Bronchial epithelial cell (primary cell): ENCODE data around the gene PANK1. TPM values are rescaled to one million over a fixed set of nuclear protein-coding genes. Genes with fewer than 3 reads are reported as not detected.
"Not testable (repeated sequence)": the region's sequence is repeated elsewhere in the genome, so short reads cannot be mapped to it uniquely, and the experiment has no call there.

Experiments
- DNase-seq: peaks from one replicate; pipeline ENCODE4 v3.0.0-alpha.2; 2010; ENCODE audit warnings: low read depth
- FAIRE-seq: peaks from 2 replicates; lab custom pipeline; 2011; peaks lifted over from hg19 to GRCh38; lab: Jason Lieb, UNC
- H3K27me3 ChIP-seq: 2 replicates; pipeline ENCODE4 v1.5.1; 2011; ENCODE audit warnings: low read length; ENCODE audit not compliant: control insufficient read depth, insufficient read depth
- H3K36me3 ChIP-seq: 2 replicates; pipeline ENCODE4 v1.5.1; 2011; ENCODE audit warnings: low read length; ENCODE audit not compliant: control insufficient read depth, insufficient read depth
- H3K4me3 ChIP-seq: 2 replicates; pipeline ENCODE4 v1.5.1; 2011; ENCODE audit warnings: mild to moderate bottlenecking, low read depth, low read length, control low read depth
- CTCF ChIP-seq: IDR thresholded peaks from 2 replicates; pipeline ENCODE4 v1.5.1; 2011; ENCODE audit warnings: mild to moderate bottlenecking, moderate library complexity, low read length, control low read depth, inconsistent platforms; ENCODE audit not compliant: insufficient read depth, severe bottlenecking
- total RNA-seq: library from RNA; depleted of rRNA; stranded (reverse); fragments of >200 nt; gene quantifications from 2 replicates; pipeline ENCODE4 v1.2.1, GENCODE V29; 2014

PANK1 gene
- total RNA-seq, 1 donor from 2014 or later: 8.4 TPM

DNA sequence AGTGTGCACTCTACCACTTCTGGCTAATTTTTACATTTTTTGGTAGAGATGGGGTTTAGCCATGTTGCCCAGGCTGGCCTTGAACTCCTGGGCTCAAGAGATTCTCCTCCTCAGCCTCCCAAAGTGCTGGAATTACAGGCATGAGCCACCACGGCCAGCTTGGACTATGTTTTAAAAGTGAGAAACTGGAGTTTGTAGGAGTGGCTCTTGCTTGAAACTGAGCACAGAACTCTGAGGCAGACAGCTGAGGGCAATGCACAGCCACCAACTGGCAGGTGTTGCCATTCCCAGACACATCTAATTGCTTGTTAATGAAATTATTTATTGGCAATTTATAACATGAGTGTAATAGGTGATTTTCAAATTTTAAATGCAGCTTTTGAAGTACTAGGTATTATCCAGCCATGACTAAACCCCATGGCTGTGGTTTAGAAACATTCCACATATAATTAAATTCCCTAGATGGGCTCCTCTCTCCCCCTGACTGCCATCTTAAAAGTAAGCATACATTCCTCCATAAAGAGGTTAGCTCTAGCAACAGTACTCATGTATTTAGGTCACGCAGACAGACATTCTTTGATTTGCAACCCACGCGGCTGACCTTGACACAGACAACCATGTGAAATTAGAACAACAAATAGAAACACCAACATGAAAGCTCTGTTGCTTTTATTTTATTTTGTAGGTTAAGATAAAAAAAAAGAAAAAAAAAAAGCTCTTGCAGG, 19.8 kb downstream of the PANK1 start:
- no peak for FAIRE-seq
- DNase-seq: no peak
- no peaks in the 10 kb centered on the region for H3K27me3 ChIP-seq
- no peaks in the 10 kb centered on the region for H3K36me3 ChIP-seq
- no peak for TF ChIP-seq CTCF
- no peak overlapping the region for H3K4me3 ChIP-seq

DNA sequence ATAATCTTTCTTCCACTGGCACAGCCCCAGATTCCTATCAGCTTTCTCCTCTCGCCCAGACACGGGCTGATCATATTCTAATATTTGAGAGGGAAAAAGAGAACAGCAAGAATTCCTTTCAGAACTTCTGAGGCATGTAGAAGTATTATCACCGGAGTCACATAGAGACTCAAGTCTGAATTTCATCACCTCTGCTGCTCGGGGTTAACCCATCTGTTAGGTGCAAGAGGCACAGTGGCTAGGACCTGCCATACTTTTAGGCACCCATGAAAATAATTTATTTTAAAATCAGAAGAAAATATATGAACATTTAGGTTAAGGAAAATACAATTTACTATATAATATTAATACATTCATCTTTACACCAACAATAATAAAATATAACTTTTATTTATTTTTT, 21.0 kb downstream of the PANK1 start:
- H3K4me3 ChIP-seq: no peak overlapping the region
- TF ChIP-seq CTCF: no peak
- no peaks in the 10 kb centered on the region for H3K36me3 ChIP-seq
- no peaks in the 10 kb centered on the region for H3K27me3 ChIP-seq
- no peak for DNase-seq
- FAIRE-seq: no peak

DNA sequence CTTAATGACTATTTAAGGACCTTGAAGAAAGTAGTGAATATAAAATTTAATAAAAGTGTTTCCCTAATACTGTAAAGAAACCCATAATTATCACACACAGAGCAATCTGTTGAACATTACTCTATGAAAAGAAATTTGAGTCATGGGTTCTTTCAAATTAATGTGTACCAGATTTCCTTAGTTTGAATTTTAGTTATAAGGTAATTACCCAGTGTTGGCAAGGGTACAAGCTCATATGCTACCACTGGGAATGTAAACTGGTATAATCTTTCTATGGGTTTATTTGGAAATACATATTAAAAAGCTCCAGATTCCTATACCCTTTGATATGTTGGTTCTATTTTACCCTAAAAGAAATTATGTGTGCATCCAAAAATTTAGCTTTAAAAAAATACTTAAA, 22.9 kb downstream of the PANK1 start:
- TF ChIP-seq CTCF: no peak
- Histone ChIP-seq H3K4me3 (no peak overlapping the region), H3K36me3 (no peaks in the 10 kb centered on the region), H3K27me3 (no peaks in the 10 kb centered on the region)
- DNase-seq: no peak
- FAIRE-seq: no peak

DNA sequence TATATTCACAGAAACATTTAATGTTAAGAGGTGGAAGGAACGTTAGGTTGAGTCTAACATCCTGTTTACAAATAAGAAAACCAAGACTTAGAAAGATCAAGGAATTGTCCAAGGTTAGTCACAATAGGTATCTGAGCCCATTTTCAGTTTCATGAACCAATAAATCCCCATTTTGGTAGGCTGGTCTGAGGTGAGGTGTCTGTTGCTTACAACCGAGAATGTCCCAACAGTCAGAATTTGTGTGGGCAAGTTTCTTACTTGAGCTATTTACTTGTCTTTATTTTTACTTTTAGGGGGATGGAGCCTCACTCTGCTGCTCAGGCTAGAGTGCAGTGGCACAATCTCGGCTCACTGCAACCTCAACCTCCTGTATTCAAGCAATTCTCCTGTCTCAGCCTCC, 23.6 kb downstream of the PANK1 start:
- no peaks in the 10 kb centered on the region for H3K27me3 ChIP-seq
- FAIRE-seq: no peak

DNA sequence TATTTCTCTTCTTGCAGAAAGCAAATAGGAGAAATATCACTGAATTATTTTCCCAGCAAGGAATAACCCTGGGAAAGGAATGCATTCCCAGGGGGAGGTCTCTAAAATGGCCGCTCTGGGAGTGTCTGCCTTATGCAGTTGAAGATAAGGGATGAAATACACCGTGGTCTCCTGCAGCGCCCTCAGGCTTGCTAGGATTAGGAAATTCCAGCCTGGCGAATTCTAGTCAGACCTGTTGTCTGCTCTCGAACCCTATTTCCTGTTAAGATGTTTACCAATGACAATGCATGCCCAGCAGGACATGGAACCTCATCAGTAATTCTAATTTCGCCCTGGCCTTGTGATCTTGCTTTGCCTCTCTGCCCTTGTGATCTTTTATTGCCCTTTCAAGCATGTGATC, 24.7 kb downstream of the PANK1 start:
- DNase-seq, H3K36me3 ChIP-seq, H3K4me3 ChIP-seq, H3K27me3 ChIP-seq, FAIRE-seq: not testable (repeated sequence)

More for the DNA sequence above, 23.6 kb downstream of the PANK1 start:
- no peak for TF ChIP-seq CTCF
- no peak for DNase-seq
- H3K4me3 ChIP-seq: no peak overlapping the region
- H3K36me3 ChIP-seq: no peaks in the 10 kb centered on the region

- peaks cover 3% of the 10 kb centered on the region for H3K36me3 ChIP-seq
- H3K27me3 ChIP-seq: no peaks in the 10 kb centered on the region
- DNase-seq (no peak), FAIRE-seq (no peak)
- TF ChIP-seq CTCF: no peak
- H3K4me3 ChIP-seq: no peak overlapping the region
Measured at GRCh38 chr10:89615824-89616223, 29.2 kb downstream of the PANK1 start.
